PC-9 (cell line): ENCODE measurements around the gene LBX2.

Experiments
- EZH2 ChIP-seq: fragments of 200-600 bp; sonication (generic); IDR thresholded peaks from 2 replicates; pipeline ENCODE4 v1.8.0; 2017; ENCODE audit warnings: antibody characterized with exemption, low read depth
- TF ChIP-seq, protein P1 (sequence below): fragments of 200-600 bp; sonication (generic); conservative IDR thresholded peaks from 2 replicates; pipeline ENCODE4 v1.6.1; 2017; ENCODE audit warnings: mixed run types, antibody characterized with exemption, mild to moderate bottlenecking, moderate library complexity

GRCh38 chr2:74499940-74500577, 656 bp upstream of the LBX2 start:
- TF ChIP-seq, protein P1, sequence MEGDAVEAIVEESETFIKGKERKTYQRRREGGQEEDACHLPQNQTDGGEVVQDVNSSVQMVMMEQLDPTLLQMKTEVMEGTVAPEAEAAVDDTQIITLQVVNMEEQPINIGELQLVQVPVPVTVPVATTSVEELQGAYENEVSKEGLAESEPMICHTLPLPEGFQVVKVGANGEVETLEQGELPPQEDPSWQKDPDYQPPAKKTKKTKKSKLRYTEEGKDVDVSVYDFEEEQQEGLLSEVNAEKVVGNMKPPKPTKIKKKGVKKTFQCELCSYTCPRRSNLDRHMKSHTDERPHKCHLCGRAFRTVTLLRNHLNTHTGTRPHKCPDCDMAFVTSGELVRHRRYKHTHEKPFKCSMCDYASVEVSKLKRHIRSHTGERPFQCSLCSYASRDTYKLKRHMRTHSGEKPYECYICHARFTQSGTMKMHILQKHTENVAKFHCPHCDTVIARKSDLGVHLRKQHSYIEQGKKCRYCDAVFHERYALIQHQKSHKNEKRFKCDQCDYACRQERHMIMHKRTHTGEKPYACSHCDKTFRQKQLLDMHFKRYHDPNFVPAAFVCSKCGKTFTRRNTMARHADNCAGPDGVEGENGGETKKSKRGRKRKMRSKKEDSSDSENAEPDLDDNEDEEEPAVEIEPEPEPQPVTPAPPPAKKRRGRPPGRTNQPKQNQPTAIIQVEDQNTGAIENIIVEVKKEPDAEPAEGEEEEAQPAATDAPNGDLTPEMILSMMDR: no peak
- TF ChIP-seq EZH2: no peak
